Measurements from ENCODE around the gene CMTM5. TPM values are rescaled to one million over a fixed set of nuclear protein-coding genes. Genes with fewer than 3 reads are reported as not detected.
"Not testable (repeated sequence)": the region's sequence is repeated elsewhere in the genome, so short reads cannot be mapped to it uniquely, and the experiment has no call there.

CMTM5 gene
- total RNA-seq, 2 donors from 2014 or later: 0.57 to 0.74 TPM

- intact Hi-C loops (cut with DNase I): no loop called here
- no peak for DNase-seq (ENCODE audit: low spot score)
Measured at GRCh38 chr14:23387916-23388882, 11.4 kb downstream of the CMTM5 start.

GRCh38 chr14:23388996-23389395 is 12.2 kb downstream of the CMTM5 start:
- no peak for DNase-seq (ENCODE audit: low spot score)
- intact Hi-C loops (cut with DNase I): no loop called here

- DNase-seq (ENCODE audit: low spot score): no peak
- intact Hi-C loops (cut with DNase I): no loop called here
Measured at GRCh38 chr14:23389396-23389795, 12.6 kb downstream of the CMTM5 start.

GRCh38 chr14:23389871-23390270 is 13.0 kb downstream of the CMTM5 start:
- DNase-seq (ENCODE audit: low spot score); intact Hi-C loops (cut with DNase I): not testable (repeated sequence)

- no peak for DNase-seq (ENCODE audit: low spot score)
- intact Hi-C loops (cut with DNase I): no loop called here
Measured at GRCh38 chr14:23392613-23393012, 15.8 kb downstream of the CMTM5 start.

GRCh38 chr14:23396126-23396525 is 19.3 kb downstream of the CMTM5 start:
- intact Hi-C loops (cut with DNase I): no loop called here
- DNase-seq (ENCODE audit: low spot score): no peak

- intact Hi-C loops (cut with DNase I): no loop called here
- no peak for DNase-seq (ENCODE audit: low spot score)
Measured at GRCh38 chr14:23396781-23397407, 20.0 kb downstream of the CMTM5 start.

GRCh38 chr14:23398348-23398747 is 21.5 kb downstream of the CMTM5 start:
- intact Hi-C loops (cut with DNase I): no loop called here

GRCh38 chr14:23399136-23399535 is 22.3 kb downstream of the CMTM5 start:
- no peak for DNase-seq (ENCODE audit: low spot score)
- intact Hi-C loops (cut with DNase I): no loop called here

More at GRCh38 chr14:23398348-23398747, 21.5 kb downstream of the CMTM5 start:
- no peak for DNase-seq (ENCODE audit: low spot score)

- no peak for DNase-seq (ENCODE audit: low spot score)
- intact Hi-C loops (cut with DNase I): no loop called here
Measured at GRCh38 chr14:23399591-23399990, 22.7 kb downstream of the CMTM5 start.

- DNase-seq (ENCODE audit: low spot score); intact Hi-C loops (cut with DNase I): not testable (repeated sequence)
Measured at GRCh38 chr14:23400496-23401149, 23.8 kb downstream of the CMTM5 start.

- DNase-seq (ENCODE audit: low spot score): no peak
Measured at GRCh38 chr14:23401291-23401690, 24.4 kb downstream of the CMTM5 start.

GRCh38 chr14:23402296-23403138 is 25.7 kb downstream of the CMTM5 start:
- DNase-seq (ENCODE audit: low spot score): no peak
- intact Hi-C loops (cut with DNase I): no loop called here

More at GRCh38 chr14:23401291-23401690, 24.4 kb downstream of the CMTM5 start:
- intact Hi-C loops (cut with DNase I): no loop called here

- no peak for DNase-seq (ENCODE audit: low spot score)
- intact Hi-C loops (cut with DNase I): no loop called here
Measured at GRCh38 chr14:23403139-23403438, 26.2 kb downstream of the CMTM5 start.

- intact Hi-C loops (cut with DNase I): no loop called here
- DNase-seq (ENCODE audit: low spot score): no peak
Measured at GRCh38 chr14:23403908-23404307, 27.1 kb downstream of the CMTM5 start.

- DNase-seq (ENCODE audit: low spot score): no peak
- intact Hi-C loops (cut with DNase I): no loop called here
Measured at GRCh38 chr14:23404331-23404900, 27.6 kb downstream of the CMTM5 start.

GRCh38 chr14:23405096-23405495 is 28.2 kb downstream of the CMTM5 start:
- intact Hi-C loops (cut with DNase I): no loop called here
- no peak for DNase-seq (ENCODE audit: low spot score)

- intact Hi-C loops (cut with DNase I): no loop called here
- DNase-seq (ENCODE audit: low spot score): no peak
Measured at GRCh38 chr14:23405516-23406025, 28.7 kb downstream of the CMTM5 start.

- intact Hi-C loops (cut with DNase I): no loop called here
- DNase-seq (ENCODE audit: low spot score): no peak
Measured at GRCh38 chr14:23406244-23406643, 29.4 kb downstream of the CMTM5 start.
